T-helper 1 cell (primary cell): ENCODE results near the gene PLXNA3.
"Not testable (repeated sequence)": the region's sequence is repeated elsewhere in the genome, so short reads cannot be mapped to it uniquely, and the experiment has no call there.

Source experiments
- DNase-seq, 5 donors: peaks; one replicate each; pipeline ENCODE4 v3.0.0-alpha.2; 2012 to 2020

Gene PLXNA3

DNA sequence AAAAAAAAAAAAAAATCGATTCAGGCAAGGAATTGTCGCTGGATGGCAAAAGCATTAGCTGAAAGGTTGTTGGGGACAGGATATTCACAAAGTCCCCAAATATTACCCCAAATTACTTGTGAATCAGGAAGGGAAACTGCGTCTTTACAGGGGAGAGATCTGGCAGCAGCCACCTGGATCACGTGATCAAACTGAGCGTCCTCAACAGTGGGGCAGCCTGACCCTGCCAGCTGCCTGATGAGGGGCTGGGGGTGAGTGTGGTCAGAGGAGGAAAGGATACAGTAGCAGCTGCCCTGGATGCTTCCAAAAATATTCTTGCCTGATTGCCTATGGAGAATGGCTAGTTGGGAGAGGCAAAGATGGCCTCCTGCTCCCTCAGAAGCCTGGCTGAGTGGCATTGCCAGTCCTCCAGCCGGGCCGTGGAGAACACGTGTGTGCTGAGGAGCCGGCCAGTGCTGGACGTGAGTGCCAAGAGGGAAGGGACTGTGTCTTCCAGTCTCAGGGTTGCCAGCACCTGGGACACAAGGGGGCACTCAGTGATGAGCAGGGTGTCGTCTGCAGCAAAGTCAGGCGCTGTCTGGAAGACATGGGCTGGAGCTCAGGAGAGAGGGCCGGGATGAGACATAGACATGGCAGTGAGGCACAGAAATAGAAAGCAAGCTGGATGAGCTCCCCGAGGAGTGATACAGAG is 24.0 kb downstream of the PLXNA3 start:
- DNase-seq = no peak

DNA sequence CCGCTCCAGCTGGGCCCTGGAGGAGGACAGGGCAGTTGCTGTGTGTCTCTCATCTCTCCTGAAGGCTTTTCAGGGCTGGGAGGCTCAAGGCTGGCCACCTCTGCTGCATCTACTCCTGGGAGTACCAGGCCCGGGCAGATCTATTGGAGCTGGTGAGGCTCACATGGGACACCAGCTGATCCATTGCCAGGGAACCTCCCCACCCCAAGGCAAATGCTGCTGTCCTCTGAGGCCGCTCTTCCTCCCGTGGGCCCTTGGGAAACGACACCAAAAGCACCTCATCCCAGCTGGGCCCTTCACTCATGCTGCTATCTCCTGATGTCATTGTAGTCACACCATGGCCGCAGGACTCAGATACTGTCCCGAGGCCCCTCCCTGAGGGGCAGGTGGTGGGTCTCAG is 24.7 kb downstream of the PLXNA3 start:
- no peak for DNase-seq

DNA sequence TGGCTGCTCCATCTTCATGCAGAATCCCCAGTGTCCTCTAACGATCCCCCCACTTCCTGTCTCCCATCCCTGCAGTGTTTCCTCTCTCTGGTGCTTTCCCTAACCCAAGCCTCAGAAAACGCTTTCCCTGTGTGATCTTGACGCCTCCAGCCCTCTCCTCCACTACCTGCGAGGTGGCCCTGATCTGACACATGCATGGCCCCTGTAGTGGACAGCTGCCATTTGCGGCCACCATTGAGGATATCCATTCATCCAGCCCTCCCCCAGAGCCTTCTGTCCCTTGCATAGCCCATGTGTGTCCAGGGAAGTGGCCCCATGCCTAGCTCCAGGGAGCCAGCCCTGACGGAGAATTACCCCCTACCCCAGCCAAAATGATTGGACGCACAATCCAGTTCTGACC is 25.2 kb downstream of the PLXNA3 start:
- DNase-seq = no peak

DNA sequence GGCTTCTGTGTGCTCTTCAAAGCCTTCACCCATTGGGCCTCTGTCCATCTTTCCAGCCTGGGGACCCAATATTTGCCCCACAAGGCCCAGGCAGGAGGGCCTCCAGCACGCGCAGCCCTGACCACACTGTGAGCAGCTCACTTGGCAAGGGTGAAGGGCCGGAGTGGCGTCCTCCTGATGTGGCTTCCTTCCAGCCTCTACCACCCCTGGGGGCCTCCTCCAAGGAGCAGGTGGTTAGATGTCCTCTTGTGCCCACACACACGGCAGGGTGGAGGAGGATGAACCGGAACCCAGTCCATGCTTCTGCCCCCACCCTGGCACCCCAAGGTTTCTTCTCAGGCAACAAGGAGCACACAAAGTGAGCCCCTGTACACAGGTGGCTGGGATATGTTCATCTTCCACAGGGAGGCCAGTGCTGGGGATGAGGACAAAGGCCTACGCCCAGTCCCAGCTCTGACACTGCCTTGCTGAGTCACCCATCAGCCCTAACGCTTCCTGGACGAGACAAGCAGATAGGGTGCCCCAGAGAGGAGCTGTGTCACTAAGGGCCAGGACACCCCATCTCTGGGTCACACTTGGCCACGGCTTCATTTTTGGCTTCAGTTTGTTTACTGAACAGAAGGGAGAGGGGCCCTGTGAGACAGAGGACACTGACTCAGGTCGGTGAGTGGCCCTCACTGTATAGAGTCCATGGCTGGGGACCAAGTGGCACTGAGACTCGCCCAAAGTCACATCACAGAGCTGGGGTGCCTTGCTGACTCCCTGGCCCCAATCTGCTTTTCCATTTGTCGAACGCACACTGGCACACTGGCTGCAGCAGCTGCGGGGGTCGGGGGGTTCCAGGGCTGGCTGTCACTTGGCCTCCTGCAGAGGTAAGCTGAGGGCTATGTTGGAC is 26.4 kb downstream of the PLXNA3 start:
- no peak for DNase-seq

DNA sequence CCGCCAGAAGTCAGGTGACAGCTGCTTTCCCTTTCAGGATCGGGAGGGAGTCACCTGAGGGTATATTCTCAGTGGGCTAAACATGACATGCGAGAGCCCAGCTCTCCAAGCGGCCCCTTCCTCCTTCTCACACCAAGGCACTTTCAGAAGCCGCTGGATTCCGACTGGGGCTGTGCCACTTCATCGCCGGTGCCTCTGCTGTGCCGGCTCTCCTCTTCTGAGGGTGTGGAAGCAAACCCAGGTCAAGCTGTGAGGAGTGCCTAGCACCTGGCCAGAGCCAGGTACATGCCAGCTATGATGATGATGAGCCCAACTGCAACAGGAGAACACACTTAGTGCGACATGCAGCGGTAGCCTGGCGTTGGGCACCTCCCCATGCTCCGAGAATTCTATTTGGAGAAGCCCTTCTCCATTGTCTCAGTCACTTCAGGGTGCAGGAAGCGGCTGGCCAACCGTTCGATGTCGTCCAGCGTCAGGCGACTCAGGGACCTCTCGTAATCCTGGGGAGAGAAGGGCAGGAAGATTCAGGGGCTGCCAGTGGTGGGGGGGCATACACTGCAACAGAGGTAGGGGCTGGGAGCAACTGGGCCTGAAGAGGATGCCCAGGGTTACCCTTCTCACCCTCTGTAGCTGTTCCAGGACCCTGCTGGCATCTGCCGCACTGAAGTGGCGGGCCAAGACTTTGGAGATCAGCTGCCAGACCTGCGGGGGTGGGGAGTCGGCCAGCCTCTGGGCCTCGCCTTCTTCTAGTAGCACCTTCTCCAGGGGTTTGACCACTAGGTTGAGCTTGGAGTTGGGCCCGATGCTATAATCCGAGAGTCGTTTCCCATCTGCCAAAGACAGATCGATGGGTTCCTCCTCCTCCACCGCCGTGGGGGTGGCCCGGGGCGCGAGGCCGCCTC is 27.3 kb downstream of the PLXNA3 start:
- no peak for DNase-seq

DNA sequence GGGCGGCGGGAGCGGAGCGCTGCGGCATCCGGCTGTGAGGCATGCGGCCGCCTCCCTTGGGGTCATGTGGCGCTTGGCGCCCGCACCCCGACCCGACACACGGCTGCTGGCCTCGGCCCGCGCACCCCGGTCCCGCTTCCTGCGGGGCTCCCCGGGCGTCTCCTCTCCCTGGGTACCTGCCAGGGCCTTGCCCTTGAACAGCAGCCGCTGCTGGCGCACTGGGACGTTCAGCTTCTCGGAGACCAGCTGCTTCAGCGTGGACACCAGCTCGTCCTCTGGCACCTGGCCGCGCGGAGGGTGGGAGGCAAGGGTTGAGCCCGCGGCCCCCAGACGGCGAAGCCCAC is 27.9 kb downstream of the PLXNA3 start:
- DNase-seq = peak in 4 of 5 donors; percentile 15 to 31 (median 26)

DNA sequence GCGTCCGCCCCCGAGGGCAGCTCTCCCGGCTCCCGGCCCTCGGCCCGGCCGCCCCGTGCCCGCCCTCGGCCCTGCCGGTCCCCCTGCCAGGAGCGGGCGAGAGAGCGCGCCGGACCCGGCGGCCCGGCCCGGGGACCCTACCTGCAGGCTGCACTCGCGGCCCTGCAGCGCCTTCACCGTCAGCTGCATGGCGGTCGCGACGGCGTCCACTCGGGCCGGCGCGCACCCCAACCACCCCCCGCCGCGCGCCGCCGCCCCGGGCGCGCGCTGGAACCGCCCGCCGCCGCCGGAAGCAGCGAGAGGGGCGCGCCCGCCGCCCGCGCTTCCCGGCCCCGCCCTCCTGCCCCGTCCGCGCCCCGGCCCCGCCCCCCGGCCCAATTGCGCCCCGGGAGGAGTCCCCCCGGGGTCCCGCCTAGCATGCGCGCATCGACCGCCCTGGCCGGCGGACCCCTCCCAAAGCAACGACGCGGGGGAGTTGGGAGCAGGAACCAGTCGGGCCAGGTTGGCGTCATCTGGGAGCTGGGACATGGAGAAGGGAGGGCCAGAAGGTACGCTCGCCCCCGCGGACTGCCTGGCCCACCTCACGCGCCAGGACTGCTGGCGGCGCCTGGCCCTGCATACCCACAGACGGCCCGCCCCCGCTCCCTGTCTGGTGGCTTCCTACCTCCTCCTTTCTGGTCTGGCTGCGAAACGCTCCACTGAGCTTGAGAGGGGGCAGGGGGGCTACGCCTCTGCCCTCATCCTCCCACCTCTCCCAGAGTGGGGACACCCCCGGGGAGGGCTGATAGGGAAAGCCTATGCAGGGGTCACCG is 28.5 kb downstream of the PLXNA3 start, which contains the start of gene UBL4A:
Gene UBL4A (minus strand): TSS at position 220 of the 812 bp plus-strand sequence. CDS start 31 bp downstream, at position 189.
- peak; percentile 25 to 63 (median 36) for DNase-seq

DNA sequence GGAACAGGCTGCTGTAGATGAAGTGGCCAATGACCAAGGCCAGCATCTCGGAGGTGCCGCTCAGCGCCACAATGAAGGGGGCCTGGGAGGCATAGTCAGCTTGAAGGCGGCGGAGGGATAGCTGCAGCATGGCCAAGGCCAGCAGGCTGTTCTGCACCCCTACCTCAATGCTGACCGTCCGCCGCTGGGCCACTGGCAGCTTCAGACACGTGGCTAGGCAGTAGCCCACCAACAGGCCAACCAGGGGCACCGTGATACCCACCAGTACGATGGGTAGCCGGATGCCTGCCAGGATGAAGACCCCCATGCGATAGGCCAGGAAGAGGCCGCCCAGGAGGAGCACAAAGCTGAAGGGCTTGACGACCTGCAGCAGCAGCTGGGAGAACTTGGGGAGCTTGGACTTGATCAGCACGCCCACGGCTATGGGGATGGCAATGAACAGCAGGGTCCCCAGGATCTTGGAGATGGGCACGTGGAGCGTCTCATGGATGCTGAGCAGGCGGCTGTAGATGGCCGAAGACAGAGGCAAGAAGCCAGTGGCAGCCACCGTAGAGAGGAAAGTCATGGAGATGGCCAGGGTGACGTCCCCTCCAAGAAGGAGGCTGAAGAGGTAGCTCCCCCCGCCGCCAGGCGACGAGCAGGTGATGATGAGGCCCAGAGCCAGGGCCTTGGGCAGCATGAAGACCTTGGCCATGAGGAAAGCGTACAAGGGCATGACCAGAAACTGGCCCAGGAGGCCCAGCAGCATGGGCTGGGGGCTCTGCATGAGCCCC is 29.6 kb downstream of the PLXNA3 start:
- no peak for DNase-seq

DNA sequence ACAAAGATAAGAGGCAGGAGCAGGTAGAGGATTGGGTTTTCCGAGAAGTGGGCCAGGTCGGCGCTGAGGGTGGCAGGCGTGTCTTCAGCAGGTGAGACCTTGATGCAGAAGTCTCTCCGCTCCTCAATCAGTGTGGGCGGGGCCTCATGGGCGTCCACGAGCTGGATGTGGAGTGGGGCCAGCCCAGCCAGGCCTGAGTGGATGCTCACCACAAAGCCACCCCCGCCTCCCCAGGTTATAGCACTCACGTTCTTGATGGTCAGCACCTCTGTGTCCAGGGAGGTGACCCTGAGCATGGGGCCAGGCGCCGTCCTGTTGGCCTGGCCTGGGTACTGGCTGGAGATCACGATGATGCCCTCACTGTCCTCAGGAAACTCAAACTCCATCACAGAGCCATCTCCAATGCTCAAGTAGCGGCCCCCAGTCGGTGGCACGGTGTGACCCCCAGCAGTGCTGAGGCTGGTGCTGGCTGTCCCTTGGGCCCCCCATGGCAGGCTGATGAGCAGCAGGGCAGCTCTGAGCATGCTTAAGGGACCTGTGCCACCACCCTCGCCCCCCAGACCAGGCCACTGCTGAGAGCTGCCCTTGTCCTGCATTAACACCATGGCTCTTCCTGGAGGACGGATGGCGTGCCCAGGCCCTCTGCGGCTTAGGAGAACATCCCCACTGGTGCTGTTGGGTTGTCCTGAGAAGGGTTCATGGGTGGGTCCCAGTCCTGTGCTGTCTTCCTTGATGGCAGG is 30.4 kb downstream of the PLXNA3 start:
- no peak for DNase-seq

DNA sequence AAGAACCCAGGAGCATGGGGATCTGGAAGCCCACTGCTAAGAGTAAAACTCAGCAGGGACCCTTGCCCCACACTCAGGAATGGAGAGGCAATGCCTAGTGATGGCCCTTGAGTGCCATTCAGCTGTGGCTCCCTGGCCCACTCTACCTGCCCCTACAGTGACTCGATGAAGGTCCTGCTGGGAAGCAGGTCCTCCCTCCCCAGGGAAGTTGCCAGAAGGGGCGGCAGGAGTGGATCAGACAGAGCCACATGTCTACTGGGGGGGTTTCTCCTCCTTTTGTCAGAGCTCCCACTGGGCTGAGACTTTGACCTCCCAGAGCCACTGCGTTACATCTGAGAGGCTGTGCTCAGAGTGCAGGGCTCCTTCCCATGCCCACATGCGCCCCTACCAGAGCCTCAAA is 31.1 kb downstream of the PLXNA3 start:
- DNase-seq = no peak

DNA sequence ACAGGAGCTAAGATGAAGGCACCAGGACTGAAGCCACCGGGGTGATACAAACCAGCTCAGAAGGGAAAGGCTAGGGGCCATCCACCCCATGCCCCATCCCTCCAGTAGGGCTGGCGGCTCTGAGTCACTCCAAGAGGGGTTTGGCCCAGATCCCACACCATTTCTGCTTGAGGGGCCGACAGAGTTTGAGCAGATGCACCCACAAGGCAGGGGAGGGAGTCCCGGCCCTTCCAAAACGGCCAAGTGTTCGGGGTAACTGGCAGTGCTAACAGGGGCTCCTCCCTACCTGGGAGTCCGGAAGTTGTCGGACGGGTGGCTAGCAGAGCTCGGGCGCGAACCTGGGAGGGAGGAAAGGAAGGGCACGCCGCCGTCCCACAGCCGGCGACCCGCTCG is 31.9 kb downstream of the PLXNA3 start:
- peak in 1 of 5 donors; percentile 10 for DNase-seq

DNA sequence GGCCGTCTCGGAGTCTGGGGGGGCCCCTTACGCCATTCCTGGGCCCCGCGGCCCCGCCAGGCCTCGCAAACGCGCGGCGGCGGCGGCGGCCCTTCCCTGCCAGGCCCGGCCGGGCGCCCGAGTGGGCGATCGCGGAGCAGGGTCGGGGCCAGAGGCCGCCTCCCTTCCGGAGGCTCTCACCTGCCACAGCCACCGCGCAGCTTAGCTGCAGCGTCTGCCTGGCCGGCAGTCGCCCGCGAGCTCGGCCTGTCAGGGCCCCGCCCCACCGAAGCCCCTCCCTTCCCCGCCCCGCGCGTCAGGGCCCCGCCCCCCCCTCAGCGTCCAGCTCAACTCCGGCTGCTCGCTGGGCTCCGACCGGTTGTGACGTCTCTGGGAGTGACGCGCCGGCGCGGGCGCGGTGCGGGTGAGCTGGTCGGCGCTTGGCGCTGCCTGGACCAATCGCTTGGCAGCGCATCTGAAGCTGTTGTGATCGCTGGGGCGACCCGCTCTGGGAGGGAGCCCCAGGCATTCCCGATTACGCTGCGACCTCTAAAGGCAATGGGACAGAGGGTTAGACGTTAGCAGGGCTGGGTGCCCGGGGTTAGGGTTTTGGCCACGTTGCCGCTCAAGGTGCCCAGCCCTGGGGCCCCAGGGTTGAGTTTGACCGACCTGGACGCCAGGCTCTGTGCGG is 32.5 kb downstream of the PLXNA3 start, which contains the start of gene SLC10A3:
Gene SLC10A3 (minus strand): TSS at position 216 of the 670 bp plus-strand sequence. CDS start 1,689 bp downstream, outside the sequence.
- DNase-seq = peak; percentile 80 to 94 (median 81)

DNA sequence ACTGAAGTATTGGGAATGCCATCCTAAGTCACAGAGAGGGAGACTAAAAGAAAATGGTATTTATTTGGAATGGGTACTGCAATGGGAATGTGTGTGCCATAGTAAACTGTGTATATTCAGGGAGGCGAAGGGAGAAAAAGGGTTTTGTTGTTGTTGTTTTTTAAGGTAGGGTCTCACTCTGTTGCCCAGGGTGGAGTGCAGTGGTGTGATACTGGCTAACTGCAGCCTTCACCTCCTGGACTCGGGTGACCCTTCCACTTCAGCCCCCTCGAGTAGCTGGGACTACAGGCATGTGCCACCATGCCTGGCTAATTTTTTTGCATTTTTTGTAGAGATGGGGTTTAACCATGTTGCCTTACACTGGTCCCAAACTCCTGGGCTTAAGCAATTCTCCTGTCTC is 36.6 kb downstream of the PLXNA3 start:
- DNase-seq = no peak

DNA sequence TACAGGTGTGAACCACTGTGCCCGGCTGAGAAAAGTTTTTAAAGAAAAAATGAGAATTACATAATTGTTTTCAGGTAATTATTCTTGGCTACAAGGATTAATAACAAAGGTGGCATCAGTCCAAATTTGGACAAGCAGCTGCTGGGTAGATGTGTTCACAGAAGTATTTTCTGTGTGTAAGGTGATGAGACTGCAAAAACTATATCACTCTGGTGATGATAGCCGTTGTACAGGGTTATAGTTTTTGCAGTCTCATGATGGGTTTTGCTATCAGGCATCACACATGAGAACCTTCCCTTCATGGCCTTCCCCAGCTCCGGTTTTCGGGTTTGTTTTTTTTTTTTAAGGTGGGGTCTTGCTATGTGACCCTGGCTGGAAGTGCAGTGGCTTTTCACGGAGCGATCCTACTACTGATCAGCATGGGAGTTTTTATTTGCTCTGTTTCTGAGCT is 37.4 kb downstream of the PLXNA3 start:
- DNase-seq = no peak

DNA sequence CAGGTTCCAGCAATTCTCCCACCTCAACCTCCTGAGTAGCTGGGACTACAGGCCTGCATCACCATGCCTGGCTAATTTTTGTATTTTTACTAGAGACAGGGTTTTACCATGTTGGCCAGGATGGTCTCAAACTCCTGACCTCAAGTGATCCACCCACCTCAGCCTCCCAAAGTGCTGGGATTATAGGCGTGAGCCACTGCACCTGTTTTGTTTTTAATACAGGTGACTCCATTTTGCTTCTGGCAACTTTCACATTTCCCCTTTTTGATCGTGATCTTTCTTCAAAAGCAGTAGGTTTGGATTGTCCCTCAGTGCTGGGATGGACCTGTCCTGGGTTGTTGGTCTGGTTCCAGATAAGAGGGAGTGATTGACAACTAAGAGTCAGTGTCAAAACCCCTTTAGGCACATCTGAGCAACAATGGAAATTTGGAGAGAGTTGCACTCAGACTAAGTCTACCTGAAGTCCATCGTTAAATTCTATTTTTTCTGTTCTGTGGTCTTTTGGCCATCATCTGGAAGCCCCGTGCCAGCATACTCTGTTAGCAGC is 38.6 kb downstream of the PLXNA3 start:
- DNase-seq = not testable (repeated sequence)

DNA sequence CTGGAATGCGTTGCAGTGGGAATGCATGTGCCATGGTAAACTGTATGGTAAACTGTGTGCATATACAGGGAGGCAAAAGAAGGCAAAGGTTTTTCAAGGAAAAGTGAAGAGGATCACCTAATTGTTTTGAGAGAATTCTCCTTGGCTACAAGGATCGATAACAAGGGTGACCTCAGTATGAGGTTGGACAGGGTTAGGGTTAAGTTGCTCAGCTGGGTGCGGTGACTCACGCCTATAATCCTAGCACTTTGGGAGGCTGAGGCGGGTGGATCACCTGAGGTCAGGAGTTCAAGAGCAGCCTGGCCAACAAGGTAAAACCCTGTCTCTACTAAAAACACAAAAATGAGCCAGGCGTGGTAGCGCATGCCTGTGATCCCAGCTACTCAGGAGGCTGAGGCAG is 43.3 kb downstream of the PLXNA3 start:
- DNase-seq = not testable (repeated sequence)

DNA sequence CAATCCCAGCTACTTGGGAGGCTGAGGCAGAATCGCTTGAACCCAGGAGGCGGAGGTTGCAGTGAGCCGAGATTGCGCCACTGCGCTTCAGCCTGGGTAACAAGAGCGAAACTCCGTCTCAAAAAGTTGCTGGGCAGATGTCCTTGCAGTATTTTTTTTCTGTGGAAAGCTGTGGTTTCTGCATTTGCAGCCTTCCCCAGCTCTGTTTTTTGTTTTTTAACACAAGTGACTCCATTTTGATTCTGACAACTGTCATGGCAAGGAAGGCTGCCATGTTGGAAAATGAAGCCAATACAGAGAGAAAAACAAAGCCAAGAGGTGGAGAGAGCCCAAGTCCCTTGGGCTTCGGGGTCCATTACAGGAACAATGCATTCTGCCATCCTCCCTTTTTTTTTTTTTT is 44.0 kb downstream of the PLXNA3 start:
- no peak for DNase-seq

DNA sequence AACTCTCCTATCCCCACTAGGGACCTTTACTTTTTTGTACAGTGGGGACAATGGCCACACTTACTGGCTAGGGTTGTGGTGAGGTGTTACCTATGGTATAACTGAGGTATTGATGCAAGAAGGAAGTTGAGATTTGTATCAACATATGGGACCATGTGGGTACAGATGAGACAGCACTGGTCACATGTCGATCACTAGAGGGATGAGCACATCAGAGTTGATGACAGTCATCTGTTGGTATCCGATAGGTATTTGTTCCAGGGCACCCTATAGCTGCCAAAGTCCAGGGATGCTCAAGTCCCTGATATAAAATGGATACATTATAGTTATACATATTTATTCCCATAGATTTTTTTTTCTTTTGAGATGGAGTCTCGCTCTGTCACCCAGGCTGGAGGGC is 44.9 kb downstream of the PLXNA3 start:
- no peak for DNase-seq

DNA sequence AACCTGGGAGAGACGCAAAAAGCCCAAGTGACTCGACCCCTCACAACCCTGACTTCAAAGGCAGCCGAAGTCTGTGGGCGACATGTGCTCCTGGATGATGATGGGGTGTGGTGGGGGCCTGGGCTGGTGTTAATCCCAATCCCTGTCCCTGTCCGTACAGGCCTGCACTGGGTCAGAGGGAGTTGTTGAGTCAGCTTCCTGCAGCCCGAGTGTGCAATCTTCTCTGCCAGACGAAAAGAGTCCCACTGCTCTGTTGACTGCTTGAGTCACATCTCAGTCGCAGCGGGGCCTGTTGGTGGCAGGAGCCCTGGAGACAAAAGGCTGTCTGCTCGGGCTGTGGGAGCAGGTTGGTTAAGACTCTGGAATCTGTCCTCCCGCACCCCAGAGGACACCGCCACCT is 47.7 kb downstream of the PLXNA3 start:
- no peak for DNase-seq
